ENCODE data around the gene TMEM244.
"Not testable (repeated sequence)": the region's sequence is repeated elsewhere in the genome, so short reads cannot be mapped to it uniquely, and the experiment has no call there.

TMEM244 gene
- 0 to 0.28 reads per million in 2 donors for total RNA-seq

- no peak for DNase-seq
Measured at GRCh38 chr6:129860908-129861665, at the start of gene TMEM244. TMEM244 (minus strand) TSS chr6:129861315; CDS start chr6:129861188, 127 bp downstream.

GRCh38 chr6:129908858-129909257 is 47.7 kb upstream of the TMEM244 start:
- no peak for DNase-seq

- DNase-seq, result no peak
Measured at GRCh38 chr6:129908356-129908755, 47.2 kb upstream of the TMEM244 start.

GRCh38 chr6:129906515-129907077 is 45.5 kb upstream of the TMEM244 start:
- no peak for DNase-seq

- DNase-seq, result no peak
Measured at GRCh38 chr6:129903082-129903481, 42.0 kb upstream of the TMEM244 start.

GRCh38 chr6:129902681-129903080 is 41.6 kb upstream of the TMEM244 start:
- no peak for DNase-seq

GRCh38 chr6:129901910-129902309 is 40.8 kb upstream of the TMEM244 start:
- DNase-seq, result no peak

GRCh38 chr6:129895692-129896091 is 34.6 kb upstream of the TMEM244 start:
- DNase-seq, result no peak

- no peak for DNase-seq
Measured at GRCh38 chr6:129894921-129895320, 33.8 kb upstream of the TMEM244 start.

GRCh38 chr6:129893640-129894039 is 32.5 kb upstream of the TMEM244 start:
- DNase-seq, result no peak

- DNase-seq, result no peak
Measured at GRCh38 chr6:129890701-129891100, 29.6 kb upstream of the TMEM244 start.

- no peak for DNase-seq
Measured at GRCh38 chr6:129890164-129890563, 29.0 kb upstream of the TMEM244 start.

GRCh38 chr6:129889580-129889979 is 28.5 kb upstream of the TMEM244 start:
- DNase-seq, result no peak

- DNase-seq, result no peak
Measured at GRCh38 chr6:129886401-129887155, 25.5 kb upstream of the TMEM244 start.

- no peak for DNase-seq
Measured at GRCh38 chr6:129884211-129884610, 23.1 kb upstream of the TMEM244 start.

- no peak for DNase-seq
Measured at GRCh38 chr6:129882510-129883023, 21.5 kb upstream of the TMEM244 start.

GRCh38 chr6:129877894-129878293 is 16.8 kb upstream of the TMEM244 start:
- not testable (repeated sequence) for DNase-seq

GRCh38 chr6:129875610-129876520 is 14.8 kb upstream of the TMEM244 start:
- DNase-seq, result no peak

GRCh38 chr6:129874837-129875236 is 13.7 kb upstream of the TMEM244 start:
- DNase-seq, result no peak

GRCh38 chr6:129872586-129872985 is 11.5 kb upstream of the TMEM244 start:
- DNase-seq, result no peak

- DNase-seq, result no peak
Measured at GRCh38 chr6:129871221-129871620, 10.1 kb upstream of the TMEM244 start.

- DNase-seq, result no peak
Measured at GRCh38 chr6:129867403-129867802, 6.3 kb upstream of the TMEM244 start.
